DND-41 (cell line): ENCODE data around the gene CREBL2.

Experiments
- ATAC-seq: fragments of 200-7000 bp; cut with Tn5 transposase; 3 replicates; pipeline ENCODE4 v1.9.1; 2021; ENCODE audit warnings: low read depth; ENCODE audit not compliant: insufficient read depth
- DNase-seq: peaks from one replicate; pipeline ENCODE4 v3.0.0-alpha.2; 2020
- H2AFZ ChIP-seq: 2 replicates; pipeline ENCODE4 v1.6.0; 2012; ENCODE audit warnings: low read depth, low read length
- H3K27ac ChIP-seq: 2 replicates; pipeline ENCODE4 v1.5.1; 2012; ENCODE audit warnings: low read length, inconsistent platforms
- H3K27me3 ChIP-seq: fragments of 200-600 bp; sonication (generic); 2 replicates; pipeline ENCODE4 v1.6.0; 2012; ENCODE audit warnings: low read length, mild to moderate bottlenecking, inconsistent platforms; ENCODE audit not compliant: insufficient read depth, poor library complexity
- H3K36me3 ChIP-seq: 2 replicates; pipeline ENCODE4 v1.5.1; 2012; ENCODE audit warnings: low read length, inconsistent platforms; ENCODE audit not compliant: insufficient read depth
- H3K4me1 ChIP-seq: 2 replicates; pipeline ENCODE4 v1.5.1; 2012; ENCODE audit warnings: mild to moderate bottlenecking, low read length; ENCODE audit not compliant: insufficient read depth
- H3K4me2 ChIP-seq: 2 replicates; pipeline ENCODE4 v1.6.0; 2012; ENCODE audit warnings: mild to moderate bottlenecking, moderate library complexity, low read length, inconsistent platforms; ENCODE audit not compliant: insufficient read depth
- H3K4me3 ChIP-seq, 2 experiments: fragments of 200-600 bp in 1 of 2; shearing (Covaris generic) in 1 of 2; 2 replicates each; pipeline ENCODE4 v1.5.1; 2012 to 2016; ENCODE audit warnings: inconsistent platforms in 2 of 2, low read length in 2 of 2, mild to moderate bottlenecking in 2 of 2, low read depth in 1 of 2, moderate library complexity in 1 of 2
- H3K79me2 ChIP-seq: 2 replicates; pipeline ENCODE4 v1.6.0; 2012; ENCODE audit warnings: low read length, inconsistent platforms; ENCODE audit not compliant: insufficient read depth
- H3K9ac ChIP-seq: 2 replicates; pipeline ENCODE4 v1.6.0; 2012; ENCODE audit warnings: low read depth, mild to moderate bottlenecking, inconsistent platforms, low read length, moderate library complexity
- H3K9me3 ChIP-seq: 2 replicates; pipeline ENCODE4 v1.5.1; 2012; ENCODE audit warnings: low read length, moderate library complexity, mild to moderate bottlenecking, inconsistent platforms; ENCODE audit not compliant: insufficient read depth, severe bottlenecking
- H4K20me1 ChIP-seq: 2 replicates; pipeline ENCODE4 v1.6.0; 2012; ENCODE audit warnings: low read length; ENCODE audit not compliant: insufficient read depth
- CTCF ChIP-seq: IDR thresholded peaks from 2 replicates; pipeline ENCODE4 v1.5.1; 2012; ENCODE audit warnings: borderline replicate concordance, low read length, moderate library complexity, mild to moderate bottlenecking; ENCODE audit not compliant: poor library complexity, severe bottlenecking; ENCODE audit errors: extremely low read depth
- EZH2 ChIP-seq: IDR thresholded peaks from 3 replicates; pipeline ENCODE4 v1.6.1; 2012; ENCODE audit warnings: borderline replicate concordance, low read depth, mild to moderate bottlenecking, moderate library complexity, low read length, inconsistent platforms; ENCODE audit not compliant: severe bottlenecking

Gene CREBL2

GRCh38 chr12:12685305-12685704 is 73.6 kb downstream of the CREBL2 start:
- Histone ChIP-seq H3K27ac (no peak overlapping the region), H4K20me1 (no peaks in the 10 kb centered on the region), H3K4me1 (no peaks in the 10 kb centered on the region), H3K4me2 (no peak overlapping the region), H3K9me3 (no peaks in the 10 kb centered on the region), H3K36me3 (no peaks in the 10 kb centered on the region), H3K9ac (no peak overlapping the region), H2AFZ (no peak overlapping the region), H3K79me2 (no peaks in the 10 kb centered on the region), H3K27me3 (no peaks in the 10 kb centered on the region), H3K4me3 (no peak overlapping the region)
- ATAC-seq (no peak), DNase-seq (no peak)
- TF ChIP-seq EZH2: no peak
- TF ChIP-seq CTCF: no peak

DNA sequence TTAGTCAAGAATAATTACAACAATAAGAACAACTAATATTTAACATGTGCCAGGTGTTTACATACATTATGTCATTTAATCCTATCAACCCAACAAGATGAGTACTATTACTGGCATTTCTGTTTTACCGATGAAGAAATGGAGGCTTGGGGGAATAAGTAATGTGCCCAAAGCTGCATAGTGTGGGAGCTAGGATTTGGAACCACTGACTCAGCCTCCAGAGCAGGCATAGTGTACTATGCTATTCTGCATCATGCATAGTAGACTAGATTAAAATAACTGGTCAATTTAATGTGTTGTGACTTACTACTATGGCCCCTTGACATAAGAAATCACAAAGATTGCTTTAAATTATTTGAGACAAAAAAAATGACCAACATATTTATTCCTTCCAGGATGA is 74.8 kb downstream of the CREBL2 start:
- no peak for DNase-seq
- H3K27me3 ChIP-seq: no peaks in the 10 kb centered on the region
- no peaks in the 10 kb centered on the region for H3K79me2 ChIP-seq
- no peak overlapping the region for H3K4me2 ChIP-seq
- TF ChIP-seq CTCF: no peak
- no peak for TF ChIP-seq EZH2
- H3K9me3 ChIP-seq: no peaks in the 10 kb centered on the region
- no peaks in the 10 kb centered on the region for H3K4me1 ChIP-seq
- H3K4me3 ChIP-seq: no peak overlapping the region
- no peak overlapping the region for H3K9ac ChIP-seq
- no peak for ATAC-seq
- H3K36me3 ChIP-seq: no peaks in the 10 kb centered on the region
- H3K27ac ChIP-seq: no peak overlapping the region
- no peaks in the 10 kb centered on the region for H4K20me1 ChIP-seq
- no peak overlapping the region for H2AFZ ChIP-seq

- H3K27ac ChIP-seq: no peak overlapping the region
- H3K27me3 ChIP-seq: no peaks in the 10 kb centered on the region
- no peaks in the 10 kb centered on the region for H3K9me3 ChIP-seq
- no peak overlapping the region for H3K4me2 ChIP-seq
- ATAC-seq (no peak), DNase-seq (no peak)
- no peak overlapping the region for H3K9ac ChIP-seq
- no peaks in the 10 kb centered on the region for H3K79me2 ChIP-seq
- no peak overlapping the region for H3K4me3 ChIP-seq
- no peak for TF ChIP-seq CTCF
- TF ChIP-seq EZH2: no peak
- no peaks in the 10 kb centered on the region for H4K20me1 ChIP-seq
- no peaks in the 10 kb centered on the region for H3K36me3 ChIP-seq
- no peak overlapping the region for H2AFZ ChIP-seq
- H3K4me1 ChIP-seq: no peaks in the 10 kb centered on the region
Measured at GRCh38 chr12:12686925-12687324, 75.2 kb downstream of the CREBL2 start.

DNA sequence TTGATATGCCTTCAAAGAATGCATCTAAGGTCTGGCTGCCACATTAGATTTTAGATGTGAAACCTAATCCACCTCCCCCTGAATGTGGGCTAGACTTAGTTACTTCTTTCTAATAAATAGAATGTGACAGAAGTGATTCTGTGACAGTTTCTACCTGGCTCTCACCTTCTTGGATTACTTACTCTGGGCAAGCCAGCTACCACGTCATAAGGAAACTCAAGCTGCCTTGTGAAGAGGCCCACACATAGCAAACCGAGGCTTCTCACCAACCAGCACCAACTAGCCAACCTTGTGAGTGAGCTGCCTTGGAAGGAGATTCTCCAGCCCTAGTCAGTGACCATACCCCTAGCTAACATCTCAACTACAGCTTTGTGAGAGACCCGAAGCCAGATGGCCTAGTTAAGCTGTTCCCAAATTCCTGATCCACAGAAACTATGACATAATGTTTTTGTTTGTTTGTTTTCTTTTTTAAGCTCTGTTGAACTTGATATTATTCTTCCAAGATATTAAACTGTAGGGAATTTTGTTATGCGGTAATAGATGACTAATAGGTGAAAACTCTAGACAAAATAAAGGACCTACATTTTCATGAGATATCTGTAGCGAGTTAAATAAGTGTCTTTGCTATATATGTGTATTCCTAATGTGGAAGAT is 78.1 kb downstream of the CREBL2 start:
- no peaks in the 10 kb centered on the region for H3K4me1 ChIP-seq
- H3K9ac ChIP-seq: no peak overlapping the region
- H3K4me2 ChIP-seq: no peak overlapping the region
- H2AFZ ChIP-seq: no peak overlapping the region
- TF ChIP-seq CTCF (no peak), EZH2 (no peak)
- ATAC-seq (no peak), DNase-seq (no peak)
- H3K79me2 ChIP-seq: no peaks in the 10 kb centered on the region
- no peaks in the 10 kb centered on the region for H4K20me1 ChIP-seq
- H3K4me3 ChIP-seq: no peak overlapping the region
- no peaks in the 10 kb centered on the region for H3K36me3 ChIP-seq
- no peaks in the 10 kb centered on the region for H3K9me3 ChIP-seq
- H3K27ac ChIP-seq: no peak overlapping the region
- H3K27me3 ChIP-seq: no peaks in the 10 kb centered on the region
